ENCODE results near the gene MVD.
A peak's percentile ranks its signal among the peaks of the same experiment; 100 is the strongest.

The MVD gene

GRCh38 chr16:88662843-88663606 lies at the start of gene MVD:
TSS of gene MVD (minus strand) at chr16:88663091. CDS start at chr16:88663080, 11 bp downstream.
- peak; percentile 89 to 94 (median 93) for DNase-seq (ENCODE audit: low read depth in 3 of 3)

DNA sequence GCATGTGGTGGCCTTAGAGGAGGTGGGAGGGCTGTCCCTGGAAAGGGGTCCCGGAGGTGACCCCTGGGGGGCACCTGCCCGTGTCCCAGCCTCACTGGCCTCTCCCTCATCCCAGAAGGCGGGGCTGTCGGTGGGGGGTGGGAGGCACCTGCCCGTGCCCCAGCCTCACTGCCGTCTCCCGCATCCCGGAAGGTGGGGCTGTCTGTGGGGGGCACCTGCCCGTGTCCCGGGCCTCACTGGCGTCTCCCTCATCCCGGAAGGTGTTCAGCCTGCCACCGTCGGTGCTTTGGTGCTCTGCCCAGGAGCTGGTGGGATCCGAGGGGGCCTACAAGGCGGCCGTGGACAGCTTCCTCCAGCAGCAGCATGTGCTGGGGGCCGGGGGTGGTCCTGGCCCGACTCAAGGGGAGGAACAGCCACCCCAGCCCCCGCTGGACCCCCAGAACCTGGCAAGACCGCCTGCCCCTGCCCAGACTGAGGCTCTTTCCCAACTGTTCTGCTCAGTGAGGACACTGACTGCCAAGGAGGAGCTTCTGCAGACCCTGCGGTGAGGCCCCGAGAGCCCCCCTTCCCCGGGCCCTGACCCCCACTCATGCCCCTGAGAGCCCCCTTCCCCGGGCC lies 49.6 kb upstream of the MVD start:
- no peak for DNase-seq (ENCODE audit: low read depth in 3 of 3)

DNA sequence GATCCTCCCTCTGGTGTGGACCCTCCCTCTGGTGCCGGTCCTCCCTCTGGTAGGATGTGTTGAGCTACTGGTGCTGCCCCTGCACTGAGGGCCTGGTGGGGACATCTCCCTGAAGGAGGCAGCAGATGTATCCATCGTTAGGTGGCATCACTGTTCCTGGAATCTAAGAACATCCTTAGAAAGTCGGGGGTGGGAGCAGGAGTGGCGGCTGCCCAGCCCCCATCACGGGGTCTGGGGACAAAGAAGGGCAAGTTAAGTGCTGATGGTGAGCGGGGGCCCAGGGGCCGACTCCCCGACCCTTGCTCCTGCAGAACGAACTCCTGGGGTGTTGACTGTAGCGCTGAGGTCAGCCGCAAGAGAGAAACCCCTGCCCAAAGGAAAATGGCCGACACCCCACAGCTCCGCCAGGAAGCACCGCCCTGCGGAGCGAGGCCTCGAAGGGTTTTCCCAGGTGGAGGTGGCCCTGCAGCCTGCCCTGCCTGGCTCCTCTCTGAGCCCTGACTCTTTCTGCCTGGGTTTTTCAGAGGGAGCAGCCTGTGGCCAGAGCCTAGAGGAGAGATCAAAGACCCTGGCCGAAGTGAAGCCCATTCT lies 49.0 kb upstream of the MVD start:
- no peak for DNase-seq (ENCODE audit: low read depth in 3 of 3)

DNA sequence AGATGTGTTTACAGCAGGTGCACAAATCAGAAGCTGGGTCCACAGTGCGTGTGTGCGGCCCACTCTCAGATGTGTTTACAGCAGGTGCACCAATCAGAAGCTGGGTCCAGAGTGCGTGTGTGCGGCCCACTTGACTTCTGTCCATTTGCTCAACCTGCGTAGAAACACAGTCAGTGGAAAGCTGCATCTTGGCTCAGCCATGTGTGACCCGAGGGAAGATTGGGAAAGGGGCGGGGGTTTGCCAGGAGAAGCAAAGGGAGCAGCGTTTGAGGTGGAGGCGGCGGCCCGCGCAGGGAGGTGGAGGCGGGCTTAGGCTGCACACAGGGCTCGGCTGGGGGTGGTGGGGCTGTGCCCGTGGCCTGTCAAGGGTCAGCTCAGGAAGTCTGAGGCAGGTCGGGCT lies 47.7 kb upstream of the MVD start:
- no peak for DNase-seq (ENCODE audit: low read depth in 3 of 3)

GRCh38 chr16:88706965-88707826 lies 44.3 kb upstream of the MVD start:
- DNase-seq (ENCODE audit: low read depth in 3 of 3) = no peak

DNA sequence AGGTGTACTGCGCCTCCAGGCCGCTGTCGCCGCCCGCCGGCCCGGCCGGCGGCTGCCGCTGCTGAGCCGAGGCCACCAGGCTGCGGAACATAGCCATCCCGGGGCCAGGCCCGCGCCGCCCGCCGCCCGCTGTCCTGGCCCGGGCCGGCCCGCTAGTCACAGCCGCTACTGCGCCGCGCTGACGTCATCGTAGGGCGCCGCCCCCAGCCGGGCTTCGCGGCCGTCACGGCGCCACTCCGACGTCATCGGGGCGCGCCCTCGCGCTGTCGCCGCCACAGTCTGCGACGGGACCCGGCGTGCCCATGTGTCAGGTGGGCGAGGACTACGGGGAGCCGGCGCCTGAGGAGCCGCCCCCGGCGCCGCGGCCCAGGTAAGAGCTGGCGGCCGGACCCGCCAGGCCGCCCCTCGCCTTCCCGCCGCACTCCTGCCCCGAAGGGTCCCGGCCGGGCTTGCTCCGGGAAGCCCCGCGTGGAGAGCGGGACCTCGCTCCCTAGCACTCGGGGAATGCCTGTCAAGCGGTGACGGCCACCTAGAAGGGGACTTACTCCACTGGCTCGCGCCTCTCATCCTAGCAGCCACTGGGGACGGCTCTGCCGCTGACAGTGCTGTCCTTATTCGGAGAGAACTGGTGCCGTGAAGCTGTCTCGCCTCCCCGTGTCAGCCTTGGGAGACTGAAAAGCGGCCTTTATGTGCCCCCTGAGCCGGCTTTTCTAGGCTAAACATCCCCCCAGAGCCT lies 43.5 kb upstream of the MVD start, which contains the start of the genes CTU2 and RNF166:
TSS of gene CTU2 (plus strand) at position 275 of the 736 bp plus-strand sequence. CDS start at position 303, 28 bp downstream.
TSS of gene RNF166 (minus strand) at position 180 of the 736 bp plus-strand sequence. CDS start at position 97, 83 bp downstream.
- peak; percentile 83 to 93 (median 86) for DNase-seq (ENCODE audit: low read depth in 3 of 3)

- no peak for DNase-seq (ENCODE audit: low read depth in 3 of 3)
These were observed 42.9 kb upstream of the MVD start for GRCh38 chr16:88705801-88706228.

DNA sequence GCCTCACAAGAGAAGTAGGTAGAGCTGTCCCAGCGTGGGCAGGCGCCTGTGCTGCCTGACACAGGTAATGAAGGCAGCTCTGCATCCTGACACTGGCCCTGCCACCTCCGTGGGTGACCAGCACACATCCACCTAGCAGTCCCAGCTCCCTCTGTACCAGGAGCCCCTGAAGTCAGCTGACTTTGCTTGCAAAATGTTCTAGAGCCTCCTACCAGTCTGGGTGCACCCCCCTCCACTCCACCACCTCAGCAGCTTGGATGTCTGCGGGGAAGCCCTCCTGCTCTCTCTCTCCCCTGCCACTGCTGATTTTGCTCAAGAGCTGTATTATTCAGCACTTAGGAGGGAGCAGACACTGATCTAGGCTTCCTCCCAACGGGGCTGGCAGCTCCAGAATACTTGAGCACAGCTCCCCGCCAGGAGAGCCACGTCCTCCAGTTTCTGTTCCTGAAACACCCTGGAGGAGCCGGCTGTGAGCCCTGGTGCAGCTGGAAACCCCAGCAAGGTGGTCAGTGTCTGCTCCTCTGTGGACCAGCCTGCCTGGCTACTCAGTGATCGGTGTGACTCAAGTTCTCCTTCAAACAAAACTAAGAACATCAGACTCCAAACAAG lies 42.3 kb upstream of the MVD start:
- no peak for DNase-seq (ENCODE audit: low read depth in 3 of 3)

GRCh38 chr16:88703486-88704309 lies 40.8 kb upstream of the MVD start:
- peak in 2 of 3 donors; percentile 48 to 73 for DNase-seq (ENCODE audit: low read depth in 3 of 3)

DNA sequence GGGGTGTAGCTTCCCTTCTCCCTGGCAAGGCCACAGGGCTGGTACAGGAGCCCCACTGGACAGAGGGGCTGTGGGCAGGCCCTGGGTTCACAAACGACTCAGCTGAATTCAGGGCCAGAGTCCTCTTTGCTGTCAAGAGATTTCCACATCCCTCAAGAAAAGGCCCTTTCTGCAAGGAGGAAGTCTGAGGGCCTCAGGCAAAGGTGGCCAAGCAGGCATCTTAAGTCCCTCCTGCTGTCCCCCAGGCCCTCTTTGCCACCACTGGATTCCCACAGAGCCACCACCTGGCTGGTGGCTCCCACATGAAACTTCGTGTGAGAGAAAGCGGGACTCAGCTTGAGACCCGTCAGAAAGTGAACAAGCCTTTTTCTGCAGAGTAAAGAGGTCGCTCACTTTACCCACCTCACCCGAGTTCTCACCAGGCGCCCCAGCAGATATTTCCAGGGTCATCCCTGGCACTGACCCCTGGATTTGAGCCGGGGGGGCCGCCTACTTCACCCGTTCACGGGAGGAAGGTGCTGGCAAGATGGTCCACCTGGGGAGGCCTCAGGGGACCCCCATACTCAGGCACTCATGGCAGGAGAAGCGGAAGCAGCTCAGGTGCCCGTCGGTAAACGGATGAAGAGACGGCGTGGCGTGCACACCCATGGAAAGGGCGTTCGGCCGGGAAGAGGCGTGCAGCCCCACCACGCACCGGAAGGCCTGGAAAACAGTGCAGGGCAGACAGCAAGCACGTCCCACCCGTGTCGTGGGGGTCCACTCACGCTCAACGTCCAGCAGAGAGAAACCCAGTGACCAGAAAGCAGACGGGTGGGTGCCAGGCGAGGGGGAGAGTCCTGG lies 39.7 kb upstream of the MVD start:
- DNase-seq (ENCODE audit: low read depth in 3 of 3) = peak in 1 of 3 donors; percentile 26

DNA sequence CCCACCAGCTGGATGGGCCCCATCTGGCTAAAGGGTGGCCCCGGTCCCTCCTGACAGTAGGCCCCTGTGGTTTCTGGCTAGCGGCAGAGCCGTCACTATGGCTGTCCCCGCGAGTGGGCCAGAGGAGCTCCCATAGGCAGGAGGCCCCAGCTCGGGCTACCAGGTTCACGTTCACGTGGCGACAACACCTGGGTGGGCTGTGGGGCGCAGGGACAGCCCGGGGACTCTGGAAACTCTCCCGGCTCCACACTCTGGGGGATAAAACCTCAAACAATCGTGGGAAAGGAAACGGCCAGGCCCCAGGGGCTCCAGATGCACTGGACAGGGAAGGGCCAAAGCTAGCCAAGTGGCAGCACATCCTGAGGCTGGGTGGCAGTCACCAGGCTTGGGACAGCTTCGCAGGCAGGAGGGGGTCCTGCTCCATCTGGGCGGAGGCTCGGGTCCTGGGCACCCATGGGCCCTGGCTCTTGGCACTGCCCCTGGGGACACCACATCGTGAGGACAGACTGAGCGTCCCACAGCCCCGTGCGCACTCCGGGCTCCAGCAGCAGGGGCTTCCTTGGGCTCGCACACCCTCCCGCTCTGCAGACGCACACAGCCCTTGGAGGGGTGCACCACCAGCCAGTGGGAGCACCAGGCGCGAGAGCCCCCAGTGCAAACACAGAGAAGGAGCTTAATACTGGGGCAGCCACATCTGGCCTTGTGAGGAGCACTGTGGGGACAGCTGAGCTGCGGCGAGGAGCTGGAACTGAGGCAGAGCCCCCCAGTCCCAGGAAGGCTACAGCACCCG lies 38.9 kb upstream of the MVD start:
- DNase-seq (ENCODE audit: low read depth in 3 of 3) = peak in 1 of 3 donors; percentile 31

GRCh38 chr16:88700636-88701482 lies 38.0 kb upstream of the MVD start:
- DNase-seq (ENCODE audit: low read depth in 3 of 3) = peak; percentile 85 to 94 (median 89)

GRCh38 chr16:88700322-88700635 lies 37.4 kb upstream of the MVD start:
- DNase-seq (ENCODE audit: low read depth in 3 of 3) = no peak

DNA sequence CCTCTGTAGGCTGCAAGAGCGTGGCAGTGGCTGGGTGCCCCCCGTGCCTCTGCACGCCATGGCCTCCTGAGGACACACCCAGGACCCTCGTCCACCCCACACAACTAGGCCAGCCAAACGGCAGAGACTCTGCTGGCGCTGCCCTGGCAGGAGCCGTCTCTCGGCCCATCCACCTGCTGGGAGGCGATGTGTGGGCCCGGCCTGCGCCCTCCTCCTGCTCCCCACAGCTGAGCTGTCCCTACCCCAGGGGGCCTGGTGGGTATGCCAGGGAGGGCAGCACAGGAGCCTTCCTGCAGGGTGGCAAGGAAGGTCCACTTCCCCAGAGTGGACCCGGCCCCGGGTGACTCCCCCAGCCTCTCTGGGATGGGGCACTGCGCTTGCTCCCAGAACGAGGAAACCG lies 36.3 kb upstream of the MVD start:
- no peak for DNase-seq (ENCODE audit: low read depth in 3 of 3)

- DNase-seq (ENCODE audit: low read depth in 3 of 3) = no peak
These were observed 35.8 kb upstream of the MVD start for GRCh38 chr16:88698646-88699045.

DNA sequence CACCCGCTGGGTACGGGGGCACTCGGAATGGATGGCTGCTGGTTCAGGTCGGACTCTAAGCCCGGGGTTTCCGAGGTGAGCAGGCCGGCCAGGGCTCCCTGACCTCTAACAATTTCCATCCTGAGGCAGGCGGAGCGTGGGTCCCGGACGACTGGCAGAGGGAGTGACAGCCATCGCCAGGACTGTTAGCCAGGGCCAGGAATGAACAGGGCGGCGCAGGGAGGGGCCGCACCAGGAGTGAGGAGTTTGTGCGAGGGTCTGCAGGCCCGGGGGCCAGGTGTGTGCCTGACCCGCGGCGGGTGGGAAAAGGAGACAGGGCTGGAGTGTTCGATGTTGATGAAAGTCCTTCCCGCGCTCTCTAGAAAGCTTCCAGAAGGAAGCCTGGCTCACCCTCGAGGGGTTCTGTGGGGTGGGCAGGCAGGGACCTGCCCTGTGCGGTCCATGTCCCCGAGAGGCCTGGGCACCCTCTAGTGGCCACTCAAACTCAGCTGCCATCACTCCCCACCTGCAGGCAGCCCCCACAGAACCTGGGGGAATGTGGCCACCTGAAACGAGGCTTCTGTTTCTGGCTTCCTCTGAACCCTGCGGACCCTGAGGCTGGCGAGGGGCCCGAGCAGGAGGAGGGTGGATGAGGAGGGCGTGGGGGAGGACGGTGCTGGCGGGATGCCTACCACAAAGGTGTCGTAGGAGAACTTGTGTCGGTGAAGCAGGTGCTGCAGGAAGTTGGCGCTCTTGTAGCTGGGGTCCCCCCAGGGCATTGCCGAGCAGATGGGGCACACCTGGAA lies 35.1 kb upstream of the MVD start:
- no peak for DNase-seq (ENCODE audit: low read depth in 3 of 3)

All from stimulated activated CD4-positive, alpha-beta T cell treated with anti-CD3 and anti-CD28 coated beads, TNF-alpha, amount 100 ng/mL, for 48 hours (primary cell).